Neural progenitor cell (in vitro differentiated cells): ENCODE data around the gene NOS3.

Experiments used
- EZH2 ChIP-seq: fragments of 200-600 bp; sonication (generic); IDR thresholded peaks from 2 replicates; pipeline ENCODE4 v1.6.1; 2017; ENCODE audit warnings: antibody characterized with exemption, mild to moderate bottlenecking, moderate library complexity
- EZH2phosphoT487 ChIP-seq: fragments of 200-600 bp; sonication (generic); IDR thresholded peaks from 2 replicates; pipeline ENCODE4 v1.6.1; 2017; ENCODE audit warnings: antibody characterized with exemption
- TF ChIP-seq, protein P1 (sequence below): fragments of 200-600 bp; sonication (generic); IDR thresholded peaks from 2 replicates; pipeline ENCODE4 v1.5.1; 2017; ENCODE audit warnings: antibody characterized with exemption, mild to moderate bottlenecking

DNA sequence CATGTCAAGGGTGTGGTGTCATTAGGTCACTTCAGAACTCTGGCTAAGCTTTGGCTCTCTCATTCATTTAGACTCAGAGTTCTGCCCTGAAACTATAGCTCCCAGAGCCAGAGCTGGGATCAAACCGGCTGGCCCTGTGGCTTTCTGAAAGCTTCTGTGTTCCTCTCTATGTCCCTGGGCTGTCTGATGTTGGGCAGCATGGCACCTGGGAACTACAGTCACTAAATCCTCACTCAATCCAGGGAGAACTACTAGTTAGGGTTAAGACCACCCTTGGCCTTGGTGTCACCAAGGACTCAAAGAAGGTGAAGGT lies 20.2 kb downstream of the NOS3 start:
- TF ChIP-seq, protein P1, sequence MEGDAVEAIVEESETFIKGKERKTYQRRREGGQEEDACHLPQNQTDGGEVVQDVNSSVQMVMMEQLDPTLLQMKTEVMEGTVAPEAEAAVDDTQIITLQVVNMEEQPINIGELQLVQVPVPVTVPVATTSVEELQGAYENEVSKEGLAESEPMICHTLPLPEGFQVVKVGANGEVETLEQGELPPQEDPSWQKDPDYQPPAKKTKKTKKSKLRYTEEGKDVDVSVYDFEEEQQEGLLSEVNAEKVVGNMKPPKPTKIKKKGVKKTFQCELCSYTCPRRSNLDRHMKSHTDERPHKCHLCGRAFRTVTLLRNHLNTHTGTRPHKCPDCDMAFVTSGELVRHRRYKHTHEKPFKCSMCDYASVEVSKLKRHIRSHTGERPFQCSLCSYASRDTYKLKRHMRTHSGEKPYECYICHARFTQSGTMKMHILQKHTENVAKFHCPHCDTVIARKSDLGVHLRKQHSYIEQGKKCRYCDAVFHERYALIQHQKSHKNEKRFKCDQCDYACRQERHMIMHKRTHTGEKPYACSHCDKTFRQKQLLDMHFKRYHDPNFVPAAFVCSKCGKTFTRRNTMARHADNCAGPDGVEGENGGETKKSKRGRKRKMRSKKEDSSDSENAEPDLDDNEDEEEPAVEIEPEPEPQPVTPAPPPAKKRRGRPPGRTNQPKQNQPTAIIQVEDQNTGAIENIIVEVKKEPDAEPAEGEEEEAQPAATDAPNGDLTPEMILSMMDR, result no peak
- TF ChIP-seq EZH2phosphoT487 (no peak), EZH2 (no peak)
